Fibroblast of lung (primary cell): Measurements from ENCODE around the gene DUT. TPM values are rescaled to one million over a fixed set of nuclear protein-coding genes. Genes with fewer than 3 reads are reported as not detected.

Experiments used
- DNase-seq, 2 donors: peaks; one replicate each; pipeline versions ENCODE4 v3.0.0 to v3.0.0-alpha.2; 2010; ENCODE audit warnings: low read depth in 2 of 2
- H2AFZ ChIP-seq: 2 replicates; pipeline ENCODE4 v1.5.1; 2012; ENCODE audit warnings: low read length, control low read depth, inconsistent platforms
- H3K27ac ChIP-seq: 2 replicates; pipeline ENCODE4 v1.5.1; 2011; ENCODE audit warnings: low read length, control low read depth; ENCODE audit not compliant: insufficient read depth
- H3K27me3 ChIP-seq: 2 replicates; pipeline ENCODE4 v1.5.1; 2011; ENCODE audit warnings: mild to moderate bottlenecking, low read length; ENCODE audit not compliant: control insufficient read depth, insufficient read depth
- H3K36me3 ChIP-seq: 2 replicates; pipeline ENCODE4 v1.5.1; 2011; ENCODE audit warnings: low read length; ENCODE audit not compliant: control insufficient read depth, insufficient read depth
- H3K4me1 ChIP-seq: 2 replicates; pipeline ENCODE4 v1.5.1; 2011; ENCODE audit warnings: low read length; ENCODE audit not compliant: control insufficient read depth, insufficient read depth; ENCODE audit errors: extremely low read depth
- H3K4me2 ChIP-seq: 2 replicates; pipeline ENCODE4 v1.5.1; 2011; ENCODE audit warnings: low read length, control low read depth; ENCODE audit not compliant: insufficient read depth; ENCODE audit errors: extremely low read depth
- H3K4me3 ChIP-seq, 4 experiments: fragments of 200-600 bp in 1 of 4; sonication (generic) in 1 of 4; replicated peaks in 1 of 4; 2 replicates each; pipeline ENCODE4 v1.5.1; 2011 to 2016; ENCODE audit warnings: low read length in 4 of 4, low read depth in 3 of 4, mild to moderate bottlenecking in 3 of 4, control low read depth in 2 of 4, inconsistent platforms in 1 of 4, mixed read lengths in 1 of 4; ENCODE audit not compliant: insufficient read depth in 1 of 4; ENCODE audit errors: control extremely low read depth in 1 of 4
- H3K79me2 ChIP-seq: 2 replicates; pipeline ENCODE4 v1.5.1; 2012; ENCODE audit warnings: mild to moderate bottlenecking, low read length, inconsistent platforms; ENCODE audit not compliant: control insufficient read depth, insufficient read depth
- H3K9ac ChIP-seq: 2 replicates; pipeline ENCODE4 v1.5.1; 2011; ENCODE audit warnings: mild to moderate bottlenecking, low read length, control low read depth; ENCODE audit not compliant: insufficient read depth
- H3K9me3 ChIP-seq: 2 replicates; pipeline ENCODE4 v1.5.1; 2012; ENCODE audit warnings: low read depth, low read length; ENCODE audit not compliant: control insufficient read depth, insufficient read depth
- H4K20me1 ChIP-seq: 2 replicates; pipeline ENCODE4 v1.5.1; 2011; ENCODE audit warnings: low read length; ENCODE audit not compliant: control insufficient read depth, insufficient read depth; ENCODE audit errors: extremely low read depth
- EZH2 ChIP-seq: IDR thresholded peaks from 2 replicates; pipeline ENCODE4 v1.5.1; 2012; ENCODE audit warnings: low read length, control low read depth, mild to moderate bottlenecking; ENCODE audit errors: missing control alignments
- polyA plus RNA-seq, 2 donors: library from polyadenylated mRNA; depleted of rRNA in 1 of 2; stranded (reverse) in 1 of 2; unstranded in 1 of 2; fragments of >200 nt; gene quantifications; 2 replicates each; pipeline ENCODE4 v1.2.1, GENCODE V29; 2011 to 2012; ENCODE audit warnings: missing spikeins in 1 of 2
- total RNA-seq: library from RNA; depleted of rRNA; stranded (reverse); fragments of >200 nt; gene quantifications from 2 replicates; pipeline ENCODE4 v1.2.1, GENCODE V29; 2014
- TF ChIP-seq, protein P1 (sequence below), 2 donors: IDR thresholded peaks in 1 of 2; conservative IDR thresholded peaks in 1 of 2; 1 replicate in 1 of 2; 2 replicates in 1 of 2; pipeline ENCODE4 v1.5.1; 2011 to 2012; ENCODE audit warnings: low read length in 2 of 2, control low read depth in 1 of 2, inconsistent platforms in 1 of 2, low read depth in 1 of 2, mild to moderate bottlenecking in 1 of 2

Gene DUT
- total and polyA plus RNA-seq, 2 donors (not counting 1 experiment from before 2014, with no cell fraction given), result 47.6 to 52.9 TPM

DNA sequence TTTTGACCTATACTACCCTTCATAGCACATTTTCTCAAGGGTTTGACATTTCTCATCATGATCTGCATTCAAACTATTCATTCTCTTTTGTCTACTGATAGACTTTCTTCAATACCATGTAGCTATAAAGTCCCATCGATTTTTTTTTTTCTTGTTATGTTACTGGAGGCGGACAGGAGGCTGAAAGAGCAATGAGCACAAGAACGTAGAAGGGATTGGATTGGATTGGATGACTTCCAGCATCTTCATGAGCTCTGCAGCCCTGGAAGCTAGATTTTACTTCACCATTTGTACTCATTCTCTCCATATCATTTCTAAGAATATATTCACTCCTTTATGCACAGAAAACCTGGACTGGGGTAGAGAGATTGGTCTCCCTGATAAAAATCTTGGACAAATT lies 43.2 kb downstream of the DUT start:
- Histone ChIP-seq H3K9me3 (no peaks in the 10 kb centered on the region), H3K4me1 (peaks cover 6% of the 10 kb centered on the region), H3K4me3 (no peak overlapping the region), H3K4me2 (no peak overlapping the region), H3K27ac (no peak overlapping the region), H4K20me1 (no peaks in the 10 kb centered on the region), H2AFZ (no peak overlapping the region), H3K79me2 (no peaks in the 10 kb centered on the region), H3K27me3 (no peaks in the 10 kb centered on the region), H3K9ac (no peak overlapping the region), H3K36me3 (no peaks in the 10 kb centered on the region)
- peak in 1 of 2 donors; percentile 83 for DNase-seq
- no peak for TF ChIP-seq EZH2
- TF ChIP-seq, protein P1, sequence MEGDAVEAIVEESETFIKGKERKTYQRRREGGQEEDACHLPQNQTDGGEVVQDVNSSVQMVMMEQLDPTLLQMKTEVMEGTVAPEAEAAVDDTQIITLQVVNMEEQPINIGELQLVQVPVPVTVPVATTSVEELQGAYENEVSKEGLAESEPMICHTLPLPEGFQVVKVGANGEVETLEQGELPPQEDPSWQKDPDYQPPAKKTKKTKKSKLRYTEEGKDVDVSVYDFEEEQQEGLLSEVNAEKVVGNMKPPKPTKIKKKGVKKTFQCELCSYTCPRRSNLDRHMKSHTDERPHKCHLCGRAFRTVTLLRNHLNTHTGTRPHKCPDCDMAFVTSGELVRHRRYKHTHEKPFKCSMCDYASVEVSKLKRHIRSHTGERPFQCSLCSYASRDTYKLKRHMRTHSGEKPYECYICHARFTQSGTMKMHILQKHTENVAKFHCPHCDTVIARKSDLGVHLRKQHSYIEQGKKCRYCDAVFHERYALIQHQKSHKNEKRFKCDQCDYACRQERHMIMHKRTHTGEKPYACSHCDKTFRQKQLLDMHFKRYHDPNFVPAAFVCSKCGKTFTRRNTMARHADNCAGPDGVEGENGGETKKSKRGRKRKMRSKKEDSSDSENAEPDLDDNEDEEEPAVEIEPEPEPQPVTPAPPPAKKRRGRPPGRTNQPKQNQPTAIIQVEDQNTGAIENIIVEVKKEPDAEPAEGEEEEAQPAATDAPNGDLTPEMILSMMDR (conservative IDR thresholded peaks at IDR 0.05 in 1 of 2, IDR thresholded peaks at IDR 0.05 in 1 of 2; ENCODE audit: low read depth in 1 of 2, low read length in 2 of 2), result no peak

DNA sequence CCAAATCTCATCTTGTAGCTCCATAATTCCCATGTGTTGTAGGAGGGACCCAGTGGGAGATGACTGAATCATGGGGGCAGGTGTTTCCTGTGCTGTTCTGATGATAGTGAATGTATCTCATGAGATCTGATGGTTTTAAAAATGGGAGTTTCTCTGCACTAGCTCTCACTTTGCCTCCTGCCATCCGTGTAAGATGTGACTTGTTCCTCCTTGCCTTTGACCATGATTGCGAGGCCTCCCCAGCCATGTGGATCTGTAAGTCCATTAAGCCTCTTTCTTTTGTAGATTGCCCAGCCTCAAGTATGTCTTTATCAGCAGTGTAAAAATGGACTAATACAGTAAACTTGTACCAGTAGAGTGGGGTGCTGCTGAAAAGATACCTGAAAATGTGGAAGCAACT lies 44.5 kb downstream of the DUT start:
- Histone ChIP-seq H3K4me3 (no peak overlapping the region), H3K9me3 (no peaks in the 10 kb centered on the region), H3K4me2 (no peak overlapping the region), H3K36me3 (no peaks in the 10 kb centered on the region), H4K20me1 (no peaks in the 10 kb centered on the region), H2AFZ (no peak overlapping the region), H3K4me1 (peaks cover 6% of the 10 kb centered on the region), H3K9ac (no peak overlapping the region), H3K27me3 (no peaks in the 10 kb centered on the region), H3K79me2 (no peaks in the 10 kb centered on the region), H3K27ac (no peak overlapping the region)
- no peak for TF ChIP-seq EZH2
- TF ChIP-seq, protein P1 (conservative IDR thresholded peaks at IDR 0.05 in 1 of 2, IDR thresholded peaks at IDR 0.05 in 1 of 2; ENCODE audit: low read depth in 1 of 2, low read length in 2 of 2), result no peak
- no peak for DNase-seq

DNA sequence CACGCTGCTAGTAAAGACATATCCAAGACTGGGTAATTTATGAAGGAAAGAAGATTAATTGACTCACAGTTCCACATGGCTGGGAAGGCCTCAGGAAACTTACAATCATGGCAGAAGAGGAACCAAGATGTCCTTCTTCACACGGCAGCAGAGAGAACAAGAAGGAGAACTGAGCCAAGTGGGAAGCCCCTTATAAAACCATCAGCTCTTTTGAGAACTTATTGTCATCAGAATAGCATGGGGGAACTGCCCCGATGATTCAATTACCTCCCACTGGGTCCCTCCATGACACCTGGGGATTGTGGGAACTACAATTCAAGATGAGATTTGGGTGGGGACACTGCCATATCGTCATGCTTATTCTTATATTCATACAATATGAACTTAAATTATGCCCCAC lies 49.0 kb downstream of the DUT start:
- H2AFZ ChIP-seq, result no peak overlapping the region
- TF ChIP-seq, protein P1 (conservative IDR thresholded peaks at IDR 0.05 in 1 of 2, IDR thresholded peaks at IDR 0.05 in 1 of 2; ENCODE audit: low read depth in 1 of 2, low read length in 2 of 2), result no peak
- TF ChIP-seq EZH2, result no peak
- H3K9ac ChIP-seq, result no peak overlapping the region
- no peaks in the 10 kb centered on the region for H3K27me3 ChIP-seq
- H3K4me2 ChIP-seq, result no peak overlapping the region
- no peak overlapping the region for H3K27ac ChIP-seq
- H3K79me2 ChIP-seq, result no peaks in the 10 kb centered on the region
- H3K4me1 ChIP-seq, result peaks cover 5% of the 10 kb centered on the region
- no peak for DNase-seq
- no peaks in the 10 kb centered on the region for H4K20me1 ChIP-seq
- no peak overlapping the region for H3K4me3 ChIP-seq
- no peaks in the 10 kb centered on the region for H3K9me3 ChIP-seq
- H3K36me3 ChIP-seq, result no peaks in the 10 kb centered on the region
